ENCODE results near the gene KDM4B.
A peak's percentile ranks its signal among the peaks of the same experiment; 100 is the strongest.
"Not testable (repeated sequence)": the region's sequence is repeated elsewhere in the genome, so short reads cannot be mapped to it uniquely, and the experiment has no call there.

Gene KDM4B

DNA sequence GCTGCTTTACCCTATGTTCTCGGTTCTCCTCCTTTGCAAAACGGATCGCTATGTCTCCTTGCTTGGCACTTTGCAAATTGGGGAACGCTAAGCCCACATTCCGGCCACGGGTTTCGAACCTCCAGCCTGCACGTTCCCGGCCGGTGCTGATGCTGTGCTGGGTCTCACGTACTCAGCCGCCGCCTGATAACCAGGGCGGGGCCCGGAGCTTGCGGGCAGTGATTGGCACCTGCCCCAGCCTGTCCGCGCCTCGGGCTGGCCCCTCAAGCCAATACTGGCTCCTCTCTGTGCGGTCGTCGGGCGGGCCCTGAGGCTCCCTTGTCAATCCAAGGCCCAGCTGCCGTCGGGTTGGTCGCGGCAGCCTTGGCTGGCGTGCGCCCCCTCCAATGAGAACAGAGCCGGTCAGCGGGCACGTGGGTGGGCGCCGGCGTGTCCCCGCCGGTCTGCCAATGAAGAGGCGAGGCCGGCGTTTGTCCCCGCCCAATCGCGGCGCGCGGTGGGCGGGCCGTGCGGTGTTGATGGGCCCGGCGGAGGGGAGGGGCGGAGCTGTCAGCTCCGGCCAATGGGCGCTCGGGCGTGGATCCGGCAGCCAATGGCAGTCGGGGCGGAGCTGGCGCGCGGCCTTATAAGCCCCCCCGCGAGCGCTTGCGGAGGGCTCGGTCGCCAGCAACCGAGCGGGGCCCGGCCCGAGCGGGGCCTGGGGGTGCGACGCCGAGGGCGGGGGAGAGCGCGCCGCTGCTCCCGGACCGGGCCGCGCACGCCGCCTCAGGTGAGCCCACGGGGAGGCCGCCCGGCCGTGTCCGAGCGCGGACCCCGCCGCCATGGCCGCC is at the start of gene KDM4B:
KDM4B (plus strand) TSS at position 652 of the 830 bp plus-strand sequence. CDS start 63,778 bp downstream, outside the sequence.
- Mint-ChIP-seq H3K27me3 (no peaks in the 10 kb centered on the region), H3K36me3 (peaks cover 27% of the 10 kb centered on the region), H3K4me3 (peak within 1 kb of the TSS; percentile 82), H3K9me3 (no peaks in the 10 kb centered on the region), H3K4me1 (peaks cover 38% of the 10 kb centered on the region), H3K27ac (peak within 1 kb of the TSS; percentile 94)
- CTCF ChIA-PET = interaction anchor here (0.6 to 1.4 kb wide), 3 partner anchors 52 to 159 kb away, joined by 3 read pairs; no protein-coding TSS in a partner anchor
- peak; percentile 99 for DNase-seq

GRCh38 chr19:4922530-4923275 is 46.2 kb upstream of the KDM4B start:
- peaks cover 11% of the 10 kb centered on the region for H3K4me1 Mint-ChIP-seq
- no peaks in the 10 kb centered on the region for H3K9me3 Mint-ChIP-seq
- no peak overlapping the region for H3K27ac Mint-ChIP-seq
- no peak overlapping the region for H3K4me3 Mint-ChIP-seq
- no peaks in the 10 kb centered on the region for H3K27me3 Mint-ChIP-seq
- H3K36me3 Mint-ChIP-seq = peaks cover 30% of the 10 kb centered on the region
- CTCF ChIA-PET = no interaction called here
- no peak for DNase-seq

- DNase-seq = no peak
- no peaks in the 10 kb centered on the region for H3K9me3 Mint-ChIP-seq
- CTCF ChIA-PET = no interaction called here
- no peak overlapping the region for H3K27ac Mint-ChIP-seq
- H3K4me3 Mint-ChIP-seq = no peak overlapping the region
- peaks cover 8% of the 10 kb centered on the region for H3K4me1 Mint-ChIP-seq
- peaks cover 28% of the 10 kb centered on the region for H3K36me3 Mint-ChIP-seq
- H3K27me3 Mint-ChIP-seq = no peaks in the 10 kb centered on the region
Measured at GRCh38 chr19:4923276-4923747, 45.6 kb upstream of the KDM4B start.

GRCh38 chr19:4929186-4929585 is 39.7 kb upstream of the KDM4B start:
- H3K27ac Mint-ChIP-seq = peak overlapping the region; percentile 65
- peaks cover 36% of the 10 kb centered on the region for H3K36me3 Mint-ChIP-seq
- peaks cover 3% of the 10 kb centered on the region for H3K4me1 Mint-ChIP-seq
- no peaks in the 10 kb centered on the region for H3K27me3 Mint-ChIP-seq
- CTCF ChIA-PET = interaction anchor here (0.8 kb wide), 1 partner anchor 116 kb away, joined by 3 read pairs; no protein-coding TSS in a partner anchor
- no peak for DNase-seq
- no peaks in the 10 kb centered on the region for H3K9me3 Mint-ChIP-seq
- H3K4me3 Mint-ChIP-seq = no peak overlapping the region

GRCh38 chr19:4930664-4931063 is 38.2 kb upstream of the KDM4B start:
- no peak overlapping the region for H3K4me3 Mint-ChIP-seq
- no peak overlapping the region for H3K27ac Mint-ChIP-seq
- no peak for DNase-seq
- peaks cover 45% of the 10 kb centered on the region for H3K36me3 Mint-ChIP-seq
- no peaks in the 10 kb centered on the region for H3K27me3 Mint-ChIP-seq
- peaks cover 2% of the 10 kb centered on the region for H3K4me1 Mint-ChIP-seq
- H3K9me3 Mint-ChIP-seq = no peaks in the 10 kb centered on the region
- CTCF ChIA-PET = no interaction called here

DNA sequence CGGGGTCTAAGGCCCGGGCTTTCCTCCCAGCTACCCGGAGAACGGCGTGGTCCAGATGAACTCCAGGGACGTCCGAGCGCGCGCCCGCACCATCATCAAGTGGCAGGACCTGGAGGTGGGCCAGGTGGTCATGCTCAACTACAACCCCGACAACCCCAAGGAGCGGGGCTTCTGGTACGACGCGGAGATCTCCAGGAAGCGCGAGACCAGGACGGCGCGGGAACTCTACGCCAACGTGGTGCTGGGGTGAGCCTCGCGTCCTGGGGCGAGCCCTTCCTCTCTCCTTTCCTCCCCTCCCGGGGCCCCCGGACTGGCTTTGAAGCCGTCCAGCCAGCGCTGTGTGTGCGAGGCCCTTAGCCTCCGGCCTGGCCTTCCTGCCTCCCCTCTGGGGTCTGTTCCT is 36.2 kb upstream of the KDM4B start:
- no peaks in the 10 kb centered on the region for H3K27me3 Mint-ChIP-seq
- H3K36me3 Mint-ChIP-seq = peaks cover 52% of the 10 kb centered on the region
- H3K4me3 Mint-ChIP-seq = no peak overlapping the region
- no peak overlapping the region for H3K27ac Mint-ChIP-seq
- no peaks in the 10 kb centered on the region for H3K9me3 Mint-ChIP-seq
- CTCF ChIA-PET = no interaction called here
- DNase-seq = no peak
- H3K4me1 Mint-ChIP-seq = peaks cover 4% of the 10 kb centered on the region

DNA sequence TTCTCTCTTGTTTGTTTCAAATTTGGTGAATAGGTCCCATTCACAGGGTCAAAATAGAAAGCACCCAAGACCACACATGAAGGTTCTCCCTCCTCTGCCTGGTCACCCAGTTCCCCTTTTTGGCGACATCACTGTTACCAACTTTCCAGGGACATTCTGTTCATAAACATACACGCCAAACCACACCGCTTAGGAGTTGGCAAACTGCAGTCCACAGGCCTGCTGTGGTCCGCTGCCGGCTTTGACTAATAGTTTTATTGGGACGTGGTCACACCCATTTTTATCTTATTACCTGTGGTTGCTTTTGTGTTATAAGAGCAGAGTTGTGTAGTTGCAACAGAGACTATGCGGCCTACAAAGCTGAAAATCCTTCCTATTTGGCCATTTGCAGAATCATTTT is 35.4 kb upstream of the KDM4B start:
- CTCF ChIA-PET = no interaction called here
- Mint-ChIP-seq H3K9me3 (no peaks in the 10 kb centered on the region), H3K27ac (no peak overlapping the region), H3K4me1 (peaks cover 4% of the 10 kb centered on the region), H3K27me3 (no peaks in the 10 kb centered on the region), H3K4me3 (no peak overlapping the region), H3K36me3 (peaks cover 57% of the 10 kb centered on the region)
- DNase-seq = no peak

DNA sequence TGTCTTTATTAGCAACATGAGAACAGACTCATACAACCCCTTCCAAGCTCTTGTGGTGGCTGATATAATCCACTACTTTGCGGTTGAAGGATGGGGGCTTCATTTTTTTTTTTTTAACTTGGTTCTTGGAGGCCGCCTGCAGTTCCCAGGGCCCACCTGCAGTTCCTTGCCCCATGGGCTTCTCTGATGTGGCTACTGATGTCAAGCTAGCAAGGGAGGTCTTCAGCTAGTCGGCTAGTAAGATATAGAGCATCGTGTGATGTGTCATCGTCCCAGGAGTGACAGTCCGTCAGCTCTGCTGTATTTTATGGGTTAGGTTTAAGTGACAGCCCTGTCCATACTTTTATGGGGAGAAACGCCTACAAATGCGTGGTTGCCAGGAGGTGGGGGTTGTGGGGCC is 33.5 kb upstream of the KDM4B start:
- H3K36me3 Mint-ChIP-seq = peaks cover 60% of the 10 kb centered on the region
- CTCF ChIA-PET = no interaction called here

GRCh38 chr19:4937060-4937459 is 31.9 kb upstream of the KDM4B start:
- CTCF ChIA-PET = interaction anchor here (1.4 kb wide), 1 partner anchor 9 kb away, joined by 3 read pairs; no protein-coding TSS in a partner anchor
- no peak for DNase-seq
- Mint-ChIP-seq H3K4me1 (peaks cover 4% of the 10 kb centered on the region), H3K36me3 (peaks cover 54% of the 10 kb centered on the region), H3K9me3 (no peaks in the 10 kb centered on the region), H3K4me3 (no peak overlapping the region), H3K27ac (no peak overlapping the region), H3K27me3 (no peaks in the 10 kb centered on the region)

More for the DNA sequence above, 33.5 kb upstream of the KDM4B start:
- Mint-ChIP-seq H3K27ac (no peak overlapping the region), H3K4me3 (no peak overlapping the region), H3K27me3 (no peaks in the 10 kb centered on the region), H3K4me1 (peaks cover 4% of the 10 kb centered on the region), H3K9me3 (no peaks in the 10 kb centered on the region)
- no peak for DNase-seq

DNA sequence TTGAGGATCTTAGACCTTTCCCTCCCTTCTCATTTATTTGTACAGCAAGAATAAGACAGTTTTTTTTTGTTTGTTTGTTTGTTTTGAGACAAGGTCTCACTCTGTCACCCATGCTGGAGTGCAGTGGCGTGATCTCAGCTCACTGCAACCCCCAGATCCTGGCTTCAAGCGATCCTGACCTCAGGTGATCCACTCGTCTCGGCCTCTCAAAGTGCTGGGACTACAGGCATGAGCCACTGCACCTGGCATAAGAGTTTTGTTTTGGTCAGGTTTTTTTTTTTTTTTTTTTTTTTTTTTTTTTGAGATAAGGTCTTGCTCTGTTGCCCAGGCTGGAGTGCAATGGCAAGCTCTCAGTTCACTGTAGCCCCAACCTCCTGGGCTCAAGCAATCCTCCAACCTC is 30.5 kb upstream of the KDM4B start:
- H3K36me3 Mint-ChIP-seq = peaks cover 47% of the 10 kb centered on the region
- H3K4me1 Mint-ChIP-seq, H3K9me3 Mint-ChIP-seq, DNase-seq, H3K4me3 Mint-ChIP-seq, H3K27me3 Mint-ChIP-seq, H3K27ac Mint-ChIP-seq: not testable (repeated sequence)
- CTCF ChIA-PET = interaction anchor here (0.8 to 1.4 kb wide), 3 partner anchors 11 to 87 kb away, joined by 3 read pairs; no protein-coding TSS in a partner anchor

- H3K27ac Mint-ChIP-seq = no peak overlapping the region
- CTCF ChIA-PET = interaction anchor here (0.9 kb wide), 1 partner anchor 28 kb away, joined by 3 read pairs; no protein-coding TSS in a partner anchor
- no peaks in the 10 kb centered on the region for H3K27me3 Mint-ChIP-seq
- H3K4me3 Mint-ChIP-seq = no peak overlapping the region
- H3K36me3 Mint-ChIP-seq = peaks cover 47% of the 10 kb centered on the region
- DNase-seq = no peak
- H3K4me1 Mint-ChIP-seq = peaks cover 2% of the 10 kb centered on the region
- no peaks in the 10 kb centered on the region for H3K9me3 Mint-ChIP-seq
Measured at GRCh38 chr19:4939466-4939865, 29.4 kb upstream of the KDM4B start.

DNA sequence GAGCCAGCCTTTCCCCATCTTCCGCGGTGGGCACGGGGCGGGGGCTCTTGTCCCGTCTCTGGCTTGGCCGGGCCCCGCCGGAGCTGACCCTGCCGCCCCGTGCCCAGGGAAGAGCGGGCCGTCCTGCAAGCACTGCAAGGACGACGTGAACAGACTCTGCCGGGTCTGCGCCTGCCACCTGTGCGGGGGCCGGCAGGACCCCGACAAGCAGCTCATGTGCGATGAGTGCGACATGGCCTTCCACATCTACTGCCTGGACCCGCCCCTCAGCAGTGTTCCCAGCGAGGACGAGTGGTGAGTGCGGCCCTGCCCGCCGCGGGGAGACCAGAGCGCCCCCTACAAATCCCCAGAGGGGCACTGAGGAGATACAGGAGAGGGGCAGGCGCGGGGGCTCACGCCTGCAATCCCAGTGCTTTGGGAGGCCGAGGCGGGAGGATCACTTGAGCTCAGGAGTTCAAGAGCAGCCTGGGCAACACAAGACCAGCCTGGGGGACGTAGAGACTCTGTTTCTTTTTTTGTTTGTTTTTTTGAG is 27.2 kb upstream of the KDM4B start:
- H3K4me1 Mint-ChIP-seq, H3K27ac Mint-ChIP-seq, H3K9me3 Mint-ChIP-seq, H3K27me3 Mint-ChIP-seq, DNase-seq, H3K4me3 Mint-ChIP-seq: not testable (repeated sequence)
- CTCF ChIA-PET = interaction anchor here (1.3 kb wide), 1 partner anchor 15 kb away, joined by 3 read pairs; no protein-coding TSS in a partner anchor
- H3K36me3 Mint-ChIP-seq = peaks cover 42% of the 10 kb centered on the region

- H3K36me3 Mint-ChIP-seq = peaks cover 58% of the 10 kb centered on the region
- CTCF ChIA-PET, H3K27me3 Mint-ChIP-seq, H3K4me3 Mint-ChIP-seq, H3K4me1 Mint-ChIP-seq, H3K9me3 Mint-ChIP-seq, DNase-seq, H3K27ac Mint-ChIP-seq: not testable (repeated sequence)
Measured at GRCh38 chr19:4950650-4951049, 18.3 kb upstream of the KDM4B start.

DNA sequence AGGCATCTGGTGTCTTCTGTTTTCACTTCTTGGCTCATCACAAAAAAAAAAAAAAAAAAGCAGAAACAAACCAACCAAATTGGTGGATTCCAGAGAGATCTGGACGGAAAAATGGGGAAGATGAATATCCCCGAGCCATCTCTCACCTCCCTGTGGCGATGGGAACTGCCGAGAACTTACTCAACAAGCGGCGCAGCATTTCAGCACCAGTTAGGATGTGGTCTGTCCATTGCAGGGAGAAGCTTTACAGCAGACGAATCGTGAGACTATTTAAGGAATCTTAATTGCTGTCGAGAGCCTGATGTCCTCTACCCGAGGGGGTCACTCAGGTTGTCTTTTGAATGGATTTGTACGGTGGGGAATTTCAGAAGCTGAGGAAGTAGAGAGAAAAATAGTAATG is 17.3 kb upstream of the KDM4B start:
- CTCF ChIA-PET = no interaction called here
- H3K4me3 Mint-ChIP-seq = no peak overlapping the region
- H3K27me3 Mint-ChIP-seq = no peaks in the 10 kb centered on the region
- no peaks in the 10 kb centered on the region for H3K9me3 Mint-ChIP-seq
- no peaks in the 10 kb centered on the region for H3K4me1 Mint-ChIP-seq
- no peak overlapping the region for H3K27ac Mint-ChIP-seq
- H3K36me3 Mint-ChIP-seq = peaks cover 57% of the 10 kb centered on the region
- DNase-seq = no peak

All from activated naive CD4-positive, alpha-beta T cell treated with anti-CD3 and anti-CD28 coated beads, Interleukin-2, amount 10 ng/mL, durations not matched to agents 7 days and 5 days (primary cell).